Measurements from ENCODE around the gene UBN2. TPM values are rescaled to one million over a fixed set of nuclear protein-coding genes. Genes with fewer than 3 reads are reported as not detected.

Gene UBN2
- total RNA-seq, 1 donor from 2014 or later, result 12.5 TPM

DNA sequence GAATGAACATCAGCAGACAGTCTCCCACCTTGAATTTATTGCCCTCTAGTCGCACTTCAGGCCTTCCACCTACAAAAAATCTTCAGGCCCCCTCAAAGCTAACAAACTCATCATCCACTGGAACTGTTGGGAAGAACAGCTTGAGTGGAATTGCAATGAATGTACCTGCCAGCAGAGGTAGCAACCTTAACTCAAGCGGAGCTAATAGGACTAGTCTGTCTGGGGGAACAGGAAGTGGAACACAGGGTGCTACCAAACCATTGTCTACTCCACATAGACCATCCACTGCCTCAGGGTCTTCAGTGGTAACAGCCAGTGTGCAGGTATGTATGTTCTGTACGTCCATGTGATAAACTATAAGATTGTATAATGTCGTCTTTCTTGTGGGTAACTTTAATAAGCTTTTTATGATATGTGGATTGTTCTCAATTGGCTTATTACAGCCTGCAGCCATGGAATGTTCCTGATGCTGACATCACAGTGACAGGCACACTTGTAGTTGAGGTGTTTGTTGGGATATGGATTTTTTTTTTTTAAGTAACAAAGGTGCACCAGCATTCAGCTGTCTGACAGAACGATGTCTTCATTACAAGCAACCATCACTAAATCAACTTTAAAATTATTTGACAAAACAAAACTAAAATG lies 53.3 kb downstream of the UBN2 start:
- no peak for DNase-seq (ENCODE audit: extremely low spot score in 2 of 2)
- no peak overlapping the region for H3K27ac ChIP-seq
- TF ChIP-seq POLR2A (IDR thresholded peaks at IDR 0.05) (no peak), POLR2AphosphoS5 (IDR thresholded peaks at IDR 0.05; ENCODE audit: insufficient read depth in 1 of 2, low read depth in 1 of 2) (no peak)
- TF ChIP-seq, protein P1, sequence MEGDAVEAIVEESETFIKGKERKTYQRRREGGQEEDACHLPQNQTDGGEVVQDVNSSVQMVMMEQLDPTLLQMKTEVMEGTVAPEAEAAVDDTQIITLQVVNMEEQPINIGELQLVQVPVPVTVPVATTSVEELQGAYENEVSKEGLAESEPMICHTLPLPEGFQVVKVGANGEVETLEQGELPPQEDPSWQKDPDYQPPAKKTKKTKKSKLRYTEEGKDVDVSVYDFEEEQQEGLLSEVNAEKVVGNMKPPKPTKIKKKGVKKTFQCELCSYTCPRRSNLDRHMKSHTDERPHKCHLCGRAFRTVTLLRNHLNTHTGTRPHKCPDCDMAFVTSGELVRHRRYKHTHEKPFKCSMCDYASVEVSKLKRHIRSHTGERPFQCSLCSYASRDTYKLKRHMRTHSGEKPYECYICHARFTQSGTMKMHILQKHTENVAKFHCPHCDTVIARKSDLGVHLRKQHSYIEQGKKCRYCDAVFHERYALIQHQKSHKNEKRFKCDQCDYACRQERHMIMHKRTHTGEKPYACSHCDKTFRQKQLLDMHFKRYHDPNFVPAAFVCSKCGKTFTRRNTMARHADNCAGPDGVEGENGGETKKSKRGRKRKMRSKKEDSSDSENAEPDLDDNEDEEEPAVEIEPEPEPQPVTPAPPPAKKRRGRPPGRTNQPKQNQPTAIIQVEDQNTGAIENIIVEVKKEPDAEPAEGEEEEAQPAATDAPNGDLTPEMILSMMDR (IDR thresholded peaks at IDR 0.05), result no peak
- H3K36me3 ChIP-seq, result peaks cover 0 to 24% of the 10 kb centered on the region in 2 donors
- no peaks in the 10 kb centered on the region for H3K4me1 ChIP-seq
- H3K4me3 ChIP-seq, result no peak overlapping the region
- intact Hi-C loops (cut with DNase I), result no loop called here
- H3K27me3 ChIP-seq, result no peaks in the 10 kb centered on the region
- H3K9me3 ChIP-seq, result no peaks in the 10 kb centered on the region

DNA sequence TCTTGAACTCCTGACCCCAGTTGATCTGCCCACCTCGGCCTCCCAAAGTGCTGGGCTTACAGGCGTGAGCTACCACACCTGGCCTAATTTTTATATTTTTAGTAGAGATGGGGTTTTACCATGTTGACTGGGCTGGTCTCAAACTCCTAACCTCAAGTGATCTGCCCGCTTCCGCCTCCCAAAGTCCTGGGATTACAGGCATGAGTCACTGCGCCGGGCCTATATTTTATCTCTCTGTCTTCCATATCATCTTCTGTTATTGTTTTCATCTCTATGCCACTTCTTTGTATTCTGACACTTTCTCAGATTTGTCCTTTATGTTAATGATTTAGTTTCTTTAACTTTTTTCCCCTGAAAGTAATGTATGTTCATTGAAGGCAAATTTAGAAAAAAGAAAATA lies 55.1 kb downstream of the UBN2 start:
- TF ChIP-seq, protein P1 (IDR thresholded peaks at IDR 0.05), result no peak
- TF ChIP-seq POLR2AphosphoS5 (IDR thresholded peaks at IDR 0.05; ENCODE audit: insufficient read depth in 1 of 2, low read depth in 1 of 2), result no peak
- TF ChIP-seq POLR2A (IDR thresholded peaks at IDR 0.05), result no peak
- intact Hi-C loops (cut with DNase I), result no loop called here
- no peaks in the 10 kb centered on the region for H3K4me1 ChIP-seq
- H3K4me3 ChIP-seq, result no peak overlapping the region
- no peak overlapping the region for H3K27ac ChIP-seq
- no peaks in the 10 kb centered on the region for H3K9me3 ChIP-seq
- no peak for DNase-seq (ENCODE audit: extremely low spot score in 2 of 2)
- H3K36me3 ChIP-seq, result peaks cover 0 to 24% of the 10 kb centered on the region in 2 donors
- no peaks in the 10 kb centered on the region for H3K27me3 ChIP-seq

DNA sequence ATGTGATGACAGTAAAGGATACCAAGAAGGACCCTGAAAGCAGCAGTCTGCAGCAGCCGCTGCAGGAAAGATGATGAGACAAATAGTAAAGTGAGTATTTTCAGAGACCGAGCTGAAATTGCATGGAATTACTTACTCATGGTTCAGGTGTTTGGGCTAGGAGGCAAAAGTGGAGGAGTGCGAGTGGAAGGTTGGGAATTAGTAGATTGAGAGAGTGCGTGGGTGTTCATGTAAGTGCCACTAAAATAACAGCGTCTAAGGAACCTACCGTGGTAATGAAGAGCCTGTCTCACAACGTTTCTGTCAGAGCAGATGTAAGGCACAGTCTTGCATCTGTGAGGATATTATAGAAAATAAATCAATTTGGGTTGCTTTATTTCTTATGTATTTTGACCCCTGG lies 61.8 kb downstream of the UBN2 start:
- Histone ChIP-seq H3K4me1 (no peaks in the 10 kb centered on the region), H3K36me3 (peaks cover 0 to 18% of the 10 kb centered on the region in 2 donors), H3K4me3 (no peak overlapping the region), H3K27ac (no peak overlapping the region), H3K27me3 (no peaks in the 10 kb centered on the region), H3K9me3 (no peaks in the 10 kb centered on the region)
- DNase-seq (ENCODE audit: extremely low spot score in 2 of 2), result no peak
- intact Hi-C loops (cut with DNase I), result no loop called here
- TF ChIP-seq, protein P1 (IDR thresholded peaks at IDR 0.05), result no peak
- TF ChIP-seq POLR2AphosphoS5 (IDR thresholded peaks at IDR 0.05; ENCODE audit: insufficient read depth in 1 of 2, low read depth in 1 of 2) (no peak), POLR2A (IDR thresholded peaks at IDR 0.05) (no peak)

DNA sequence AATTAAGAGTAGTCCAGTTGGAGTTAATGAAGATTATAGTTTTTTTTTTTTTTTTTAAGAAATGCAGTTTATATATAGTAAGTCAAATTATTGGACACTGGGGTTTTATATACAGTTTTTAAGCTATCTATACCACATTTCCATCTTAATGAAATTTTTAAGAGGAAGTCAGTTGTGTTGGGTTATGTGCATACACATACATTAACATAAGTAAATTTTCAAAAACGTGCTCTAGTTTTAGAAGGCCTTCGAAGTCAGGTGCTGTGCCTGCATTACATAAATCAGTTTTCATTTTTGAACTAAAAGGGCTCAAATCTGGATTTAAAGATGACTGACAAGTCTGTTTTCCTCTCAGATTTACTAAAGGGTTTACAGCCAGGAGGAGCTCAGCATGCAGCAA lies 62.5 kb downstream of the UBN2 start:
- H3K4me3 ChIP-seq, result no peak overlapping the region
- intact Hi-C loops (cut with DNase I), result no loop called here
- H3K4me1 ChIP-seq, result no peaks in the 10 kb centered on the region
- no peak overlapping the region for H3K27ac ChIP-seq
- TF ChIP-seq, protein P1 (IDR thresholded peaks at IDR 0.05), result no peak
- TF ChIP-seq POLR2AphosphoS5 (IDR thresholded peaks at IDR 0.05; ENCODE audit: insufficient read depth in 1 of 2, low read depth in 1 of 2) (no peak), POLR2A (IDR thresholded peaks at IDR 0.05) (no peak)
- peaks cover 0 to 21% of the 10 kb centered on the region in 2 donors for H3K36me3 ChIP-seq
- no peaks in the 10 kb centered on the region for H3K9me3 ChIP-seq
- no peak for DNase-seq (ENCODE audit: extremely low spot score in 2 of 2)
- no peaks in the 10 kb centered on the region for H3K27me3 ChIP-seq

DNA sequence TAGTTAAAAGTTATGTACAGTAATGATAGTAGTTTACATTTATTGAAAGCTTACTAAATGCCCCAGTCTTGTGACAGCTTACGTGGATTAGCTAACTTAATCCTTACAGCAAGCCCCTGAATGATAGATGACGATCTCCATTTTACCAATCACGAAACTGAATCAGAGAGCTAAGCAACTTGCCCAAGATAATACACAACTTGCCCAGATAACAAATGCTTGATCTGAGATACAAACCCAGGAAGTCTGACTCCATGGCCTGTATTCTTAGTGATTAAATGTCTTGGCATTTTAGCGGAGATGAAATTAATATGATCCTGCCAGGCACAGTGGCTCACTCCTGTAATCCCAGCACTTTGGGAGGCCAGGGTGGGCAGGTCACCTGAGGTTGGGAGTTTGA lies 63.2 kb downstream of the UBN2 start:
- no peak overlapping the region for H3K4me3 ChIP-seq
- no peaks in the 10 kb centered on the region for H3K27me3 ChIP-seq
- no peaks in the 10 kb centered on the region for H3K9me3 ChIP-seq
- no peaks in the 10 kb centered on the region for H3K4me1 ChIP-seq
- no peak for DNase-seq (ENCODE audit: extremely low spot score in 2 of 2)
- H3K27ac ChIP-seq, result no peak overlapping the region
- TF ChIP-seq, protein P1 (IDR thresholded peaks at IDR 0.05), result no peak
- no peak for TF ChIP-seq POLR2A (IDR thresholded peaks at IDR 0.05)
- no peak for TF ChIP-seq POLR2AphosphoS5 (IDR thresholded peaks at IDR 0.05; ENCODE audit: insufficient read depth in 1 of 2, low read depth in 1 of 2)
- intact Hi-C loops (cut with DNase I), result no loop called here
- H3K36me3 ChIP-seq, result peaks cover 0 to 24% of the 10 kb centered on the region in 2 donors

Measured in vagina (tissue), 2 donors.